ENCODE results near the gene VSIG8.
"Not testable (repeated sequence)": the region's sequence is repeated elsewhere in the genome, so short reads cannot be mapped to it uniquely, and the experiment has no call there.

The VSIG8 gene

GRCh38 chr1:159862557-159862956 lies at the start of gene VSIG8:
TSS of gene VSIG8 (minus strand) at chr1:159862657. CDS start at chr1:159862521, 136 bp downstream.
- no peaks in the 10 kb centered on the region for H3K36me3 ChIP-seq (replicated peaks)
- in situ Hi-C loops (cut with MboI; ENCODE audit: low sequenced_read_pairs), result no loop called here
- H3K4me3 ChIP-seq, result no peak within 1 kb of the TSS
- H3K4me1 ChIP-seq, result no peaks in the 10 kb centered on the region
- H3K9me3 ChIP-seq, result no peaks in the 10 kb centered on the region
- no peak for DNase-seq (ENCODE audit: low spot score in 2 of 2)
- peaks cover 3% of the 10 kb centered on the region; the same call in 1 of the 2 replicates for H3K27me3 ChIP-seq (ENCODE audit: low read depth)

- Histone ChIP-seq H3K9me3 (no peaks in the 10 kb centered on the region), H3K4me3 (no peak overlapping the region), H3K27me3 (ENCODE audit: low read depth) (no peaks in the 10 kb centered on the region), H3K4me1 (peaks cover 11% of the 10 kb centered on the region), H3K36me3 (replicated peaks) (no peaks in the 10 kb centered on the region)
- DNase-seq (ENCODE audit: low spot score in 2 of 2), result no peak
- in situ Hi-C loops (cut with MboI; ENCODE audit: low sequenced_read_pairs), result no loop called here
These were observed 49.0 kb upstream of the VSIG8 start for GRCh38 chr1:159911326-159912070.

- no peak for DNase-seq (ENCODE audit: low spot score in 2 of 2)
- in situ Hi-C loops (cut with MboI; ENCODE audit: low sequenced_read_pairs), result no loop called here
- Histone ChIP-seq H3K4me1 (peaks cover 3% of the 10 kb centered on the region; the same call in 1 of the 2 replicates), H3K9me3 (no peaks in the 10 kb centered on the region; the same call in 1 of the 2 replicates), H3K27me3 (ENCODE audit: low read depth) (no peaks in the 10 kb centered on the region), H3K36me3 (replicated peaks) (no peaks in the 10 kb centered on the region), H3K4me3 (no peak overlapping the region)
These were observed 45.8 kb upstream of the VSIG8 start for GRCh38 chr1:159908031-159908940.

GRCh38 chr1:159906960-159907359 lies 44.5 kb upstream of the VSIG8 start:
- H3K27me3 ChIP-seq (ENCODE audit: low read depth), result no peaks in the 10 kb centered on the region
- peaks cover 3% of the 10 kb centered on the region; the same call in 1 of the 2 replicates for H3K4me1 ChIP-seq
- no peaks in the 10 kb centered on the region for H3K36me3 ChIP-seq (replicated peaks)
- H3K4me3 ChIP-seq, result no peak overlapping the region
- DNase-seq (ENCODE audit: low spot score in 2 of 2), result no peak
- in situ Hi-C loops (cut with MboI; ENCODE audit: low sequenced_read_pairs), result no loop called here
- no peaks in the 10 kb centered on the region; the same call in 1 of the 2 replicates for H3K9me3 ChIP-seq

GRCh38 chr1:159904036-159904435 lies 41.6 kb upstream of the VSIG8 start:
- in situ Hi-C loops (cut with MboI; ENCODE audit: low sequenced_read_pairs); H3K4me3 ChIP-seq; H3K36me3 ChIP-seq (replicated peaks); H3K4me1 ChIP-seq; H3K9me3 ChIP-seq; H3K27me3 ChIP-seq (ENCODE audit: low read depth); DNase-seq (ENCODE audit: low spot score in 2 of 2): not testable (repeated sequence)

GRCh38 chr1:159902541-159902940 lies 40.1 kb upstream of the VSIG8 start:
- Histone ChIP-seq H3K36me3 (replicated peaks) (no peaks in the 10 kb centered on the region), H3K4me1 (no peaks in the 10 kb centered on the region), H3K27me3 (ENCODE audit: low read depth) (no peaks in the 10 kb centered on the region), H3K9me3 (no peaks in the 10 kb centered on the region; the same call in 1 of the 2 replicates), H3K4me3 (no peak overlapping the region)
- no peak for DNase-seq (ENCODE audit: low spot score in 2 of 2)
- in situ Hi-C loops (cut with MboI; ENCODE audit: low sequenced_read_pairs), result no loop called here

- peak in 1 of 2 experiments; percentile 18 for DNase-seq (ENCODE audit: low spot score in 2 of 2)
- H3K9me3 ChIP-seq, result no peaks in the 10 kb centered on the region; the same call in 1 of the 2 replicates
- H3K4me3 ChIP-seq, result no peak overlapping the region
- no peaks in the 10 kb centered on the region for H3K27me3 ChIP-seq (ENCODE audit: low read depth)
- H3K36me3 ChIP-seq (replicated peaks), result no peaks in the 10 kb centered on the region
- no peaks in the 10 kb centered on the region for H3K4me1 ChIP-seq
- in situ Hi-C loops (cut with MboI; ENCODE audit: low sequenced_read_pairs), result no loop called here
These were observed 38.4 kb upstream of the VSIG8 start for GRCh38 chr1:159900755-159901360.

- Histone ChIP-seq H3K9me3 (no peaks in the 10 kb centered on the region; the same call in 1 of the 2 replicates), H3K27me3 (ENCODE audit: low read depth) (no peaks in the 10 kb centered on the region), H3K36me3 (replicated peaks) (no peaks in the 10 kb centered on the region), H3K4me3 (no peak within 1 kb of the TSS), H3K4me1 (no peaks in the 10 kb centered on the region)
- peak in 1 of 2 experiments; percentile 17 for DNase-seq (ENCODE audit: low spot score in 2 of 2)
- in situ Hi-C loops (cut with MboI; ENCODE audit: low sequenced_read_pairs), result no loop called here
These were observed 37.7 kb upstream of the VSIG8 start, which contains the start of gene CFAP45 for GRCh38 chr1:159900086-159900680. TSS of gene CFAP45 (minus strand) at chr1:159900165. CDS start at chr1:159900098, 67 bp downstream.

- H3K9me3 ChIP-seq; DNase-seq (ENCODE audit: low spot score in 2 of 2); H3K4me3 ChIP-seq; H3K27me3 ChIP-seq (ENCODE audit: low read depth); in situ Hi-C loops (cut with MboI; ENCODE audit: low sequenced_read_pairs); H3K36me3 ChIP-seq (replicated peaks); H3K4me1 ChIP-seq: not testable (repeated sequence)
These were observed 37.2 kb upstream of the VSIG8 start for GRCh38 chr1:159899634-159900033.

GRCh38 chr1:159898527-159898926 lies 36.1 kb upstream of the VSIG8 start:
- H3K4me1 ChIP-seq, result no peaks in the 10 kb centered on the region
- H3K9me3 ChIP-seq, result no peaks in the 10 kb centered on the region
- no peaks in the 10 kb centered on the region for H3K36me3 ChIP-seq (replicated peaks)
- in situ Hi-C loops (cut with MboI; ENCODE audit: low sequenced_read_pairs), result no loop called here
- DNase-seq (ENCODE audit: low spot score in 2 of 2), result no peak
- no peak overlapping the region for H3K4me3 ChIP-seq
- H3K27me3 ChIP-seq (ENCODE audit: low read depth), result peaks cover 3% of the 10 kb centered on the region; the same call in 1 of the 2 replicates

- H3K4me1 ChIP-seq, result no peaks in the 10 kb centered on the region
- no peaks in the 10 kb centered on the region for H3K9me3 ChIP-seq
- no peak overlapping the region for H3K4me3 ChIP-seq
- no peaks in the 10 kb centered on the region for H3K36me3 ChIP-seq (replicated peaks)
- no peak for DNase-seq (ENCODE audit: low spot score in 2 of 2)
- in situ Hi-C loops (cut with MboI; ENCODE audit: low sequenced_read_pairs), result no loop called here
- peaks cover 3% of the 10 kb centered on the region; the same call in 1 of the 2 replicates for H3K27me3 ChIP-seq (ENCODE audit: low read depth)
These were observed 35.5 kb upstream of the VSIG8 start for GRCh38 chr1:159897962-159898361.

- Histone ChIP-seq H3K27me3 (ENCODE audit: low read depth) (peaks cover 3% of the 10 kb centered on the region; the same call in 1 of the 2 replicates), H3K36me3 (replicated peaks) (no peaks in the 10 kb centered on the region), H3K4me3 (no peak overlapping the region), H3K4me1 (no peaks in the 10 kb centered on the region), H3K9me3 (no peaks in the 10 kb centered on the region)
- in situ Hi-C loops (cut with MboI; ENCODE audit: low sequenced_read_pairs), result no loop called here
- no peak for DNase-seq (ENCODE audit: low spot score in 2 of 2)
These were observed 34.1 kb upstream of the VSIG8 start for GRCh38 chr1:159896546-159896930.

GRCh38 chr1:159895836-159896545 lies 33.5 kb upstream of the VSIG8 start:
- H3K4me1 ChIP-seq, result no peaks in the 10 kb centered on the region
- H3K27me3 ChIP-seq (ENCODE audit: low read depth), result peaks cover 3% of the 10 kb centered on the region; the same call in 1 of the 2 replicates
- in situ Hi-C loops (cut with MboI; ENCODE audit: low sequenced_read_pairs), result no loop called here
- H3K4me3 ChIP-seq, result no peak overlapping the region
- no peaks in the 10 kb centered on the region for H3K36me3 ChIP-seq (replicated peaks)
- H3K9me3 ChIP-seq, result no peaks in the 10 kb centered on the region
- DNase-seq (ENCODE audit: low spot score in 2 of 2), result no peak

All from HAP-1 (cell line).